Loucy (cell line): ENCODE data around the gene LPCAT2.

ENCODE experiments used
- H2AFZ ChIP-seq: fragments of 200-600 bp; sonication (generic); 2 replicates; pipeline ENCODE4 v1.6.0; 2016; ENCODE audit warnings: antibody characterized with exemption, mild to moderate bottlenecking, low read length, moderate library complexity
- H3F3A ChIP-seq: fragments of 200-600 bp; 2 replicates; pipeline ENCODE4 v1.6.0; 2016; ENCODE audit warnings: antibody characterized with exemption, low read depth, mild to moderate bottlenecking
- H3K27me3 ChIP-seq: fragments of 200-600 bp; sonication (generic); 2 replicates; pipeline ENCODE4 v1.6.1; 2014; ENCODE audit warnings: low read length, mild to moderate bottlenecking; ENCODE audit not compliant: insufficient read depth, poor library complexity, severe bottlenecking
- H3K36me3 ChIP-seq: fragments of 200-600 bp; sonication (generic); 2 replicates; pipeline ENCODE4 v1.6.1; 2016; ENCODE audit warnings: low read length; ENCODE audit not compliant: insufficient read depth
- H3K4me1 ChIP-seq: fragments of 200-600 bp; sonication (generic); 2 replicates; pipeline ENCODE4 v1.5.1; 2014; ENCODE audit warnings: low read length, mild to moderate bottlenecking; ENCODE audit not compliant: insufficient read depth, poor library complexity, severe bottlenecking
- H3K4me2 ChIP-seq: fragments of 200-600 bp; sonication (generic); 2 replicates; pipeline ENCODE4 v1.6.0; 2014; ENCODE audit warnings: antibody characterized with exemption, low read length, low read depth, mild to moderate bottlenecking; ENCODE audit not compliant: poor library complexity, severe bottlenecking
- H3K4me3 ChIP-seq: fragments of 200-600 bp; sonication (generic); 2 replicates; pipeline ENCODE4 v1.5.1; 2014; ENCODE audit warnings: low read length, mild to moderate bottlenecking, mixed read lengths; ENCODE audit not compliant: poor library complexity, severe bottlenecking
- H3K79me2 ChIP-seq: fragments of 200-600 bp; sonication (generic); 2 replicates; pipeline ENCODE4 v1.6.1; 2014; ENCODE audit warnings: low read length; ENCODE audit not compliant: insufficient read depth
- H3K9ac ChIP-seq: fragments of 200-600 bp; sonication (generic); 2 replicates; pipeline ENCODE4 v1.6.0; 2014; ENCODE audit warnings: mild to moderate bottlenecking, low read depth, low read length, moderate library complexity; ENCODE audit not compliant: poor library complexity, severe bottlenecking
- H3K9me2 ChIP-seq: fragments of 200-600 bp; sonication (generic); replicated peaks from 2 replicates; pipeline ENCODE4 v1.6.1; 2016; ENCODE audit warnings: low read depth, low read length, mixed read lengths
- H3K9me3 ChIP-seq: fragments of 200-600 bp; sonication (generic); 2 replicates; pipeline ENCODE4 v1.6.1; 2014; ENCODE audit warnings: mild to moderate bottlenecking, antibody characterized with exemption, low read length, low read depth; ENCODE audit not compliant: insufficient read depth
- H4K20me1 ChIP-seq: fragments of 200-600 bp; sonication (generic); 2 replicates; pipeline ENCODE4 v1.6.0; 2014; ENCODE audit warnings: antibody characterized with exemption, low read length, mild to moderate bottlenecking; ENCODE audit not compliant: insufficient read depth, poor library complexity, severe bottlenecking
- CTCF ChIP-seq: fragments of 200-600 bp; sonication (generic); conservative IDR thresholded peaks from 2 replicates; pipeline ENCODE4 v1.5.1; 2014; ENCODE audit warnings: mild to moderate bottlenecking, antibody characterized with exemption, low read length
- EZH2phosphoT487 ChIP-seq: fragments of 200-600 bp; IDR thresholded peaks from 2 replicates; pipeline ENCODE4 v1.6.1; 2018; ENCODE audit warnings: antibody characterized with exemption, mild to moderate bottlenecking, moderate library complexity, borderline replicate concordance

The LPCAT2 gene

GRCh38 chr16:55543472-55543871, 34.6 kb downstream of the LPCAT2 start:
- peaks cover 4% of the 10 kb centered on the region for H3K4me1 ChIP-seq
- no peaks in the 10 kb centered on the region for H3K9me3 ChIP-seq
- H3F3A ChIP-seq = no peaks in the 10 kb centered on the region
- H3K27me3 ChIP-seq = no peaks in the 10 kb centered on the region
- peak; percentile 74 for TF ChIP-seq CTCF
- TF ChIP-seq EZH2phosphoT487 = no peak
- no peaks in the 10 kb centered on the region for H3K79me2 ChIP-seq
- H3K9ac ChIP-seq = no peak overlapping the region
- no peak overlapping the region for H3K4me3 ChIP-seq
- no peak overlapping the region for H3K4me2 ChIP-seq
- no peak overlapping the region for H2AFZ ChIP-seq
- H3K36me3 ChIP-seq = no peaks in the 10 kb centered on the region
- no peaks in the 10 kb centered on the region for H3K9me2 ChIP-seq
- H4K20me1 ChIP-seq = no peaks in the 10 kb centered on the region

GRCh38 chr16:55552621-55553020, 43.7 kb downstream of the LPCAT2 start:
- no peaks in the 10 kb centered on the region for H3K4me1 ChIP-seq
- H3K79me2 ChIP-seq = no peaks in the 10 kb centered on the region
- no peak overlapping the region for H3K9ac ChIP-seq
- H3K4me3 ChIP-seq = no peak overlapping the region
- TF ChIP-seq CTCF (no peak), EZH2phosphoT487 (no peak)
- no peak overlapping the region for H3K4me2 ChIP-seq
- H4K20me1 ChIP-seq = no peaks in the 10 kb centered on the region
- no peaks in the 10 kb centered on the region for H3K36me3 ChIP-seq
- H3K9me3 ChIP-seq = no peaks in the 10 kb centered on the region
- H2AFZ ChIP-seq = no peak overlapping the region
- H3F3A ChIP-seq = no peaks in the 10 kb centered on the region
- no peaks in the 10 kb centered on the region for H3K9me2 ChIP-seq
- no peaks in the 10 kb centered on the region for H3K27me3 ChIP-seq

DNA sequence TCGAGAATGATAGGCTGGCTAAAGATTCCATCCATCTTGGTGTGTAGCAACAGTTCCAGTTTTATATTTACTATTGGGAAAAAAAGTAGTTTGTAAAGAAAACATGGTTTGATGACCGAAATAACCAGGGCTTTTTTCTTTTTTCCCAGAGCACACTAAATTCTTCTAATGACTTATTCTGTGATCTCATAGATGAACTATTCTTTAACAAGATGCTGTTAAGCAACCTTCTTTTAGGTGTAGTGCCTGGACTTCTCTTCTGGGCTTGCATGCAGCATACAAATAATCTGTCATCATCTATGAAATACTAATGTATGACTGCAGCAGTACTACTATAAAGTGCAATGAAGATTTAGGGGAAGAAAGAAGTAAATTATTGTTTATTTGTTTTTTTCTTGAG, 46.6 kb downstream of the LPCAT2 start:
- H3K4me1 ChIP-seq = no peaks in the 10 kb centered on the region

More for the DNA sequence above, 46.6 kb downstream of the LPCAT2 start:
- Histone ChIP-seq H3K9me3 (no peaks in the 10 kb centered on the region), H3K4me2 (no peak overlapping the region), H3K4me3 (no peak overlapping the region), H3K9ac (no peak overlapping the region), H3K9me2 (no peaks in the 10 kb centered on the region; the same call in 1 of the 2 replicates), H4K20me1 (no peaks in the 10 kb centered on the region), H3K27me3 (no peaks in the 10 kb centered on the region), H3K79me2 (no peaks in the 10 kb centered on the region), H3K36me3 (no peaks in the 10 kb centered on the region), H3F3A (no peaks in the 10 kb centered on the region), H2AFZ (no peak overlapping the region)
- no peak for TF ChIP-seq CTCF
- TF ChIP-seq EZH2phosphoT487 = no peak
